Endothelial cell of umbilical vein (primary cell): ENCODE measurements around the gene QRFP. TPM values are rescaled to one million over a fixed set of nuclear protein-coding genes. Genes with fewer than 3 reads are reported as not detected.

ENCODE experiments used
- BruUV-seq: library from RNA; stranded (reverse); fragments of 400-500 nt; replicated peaks from 2 replicates; lab custom pipeline; 2021; lab: Mats Ljungman, UMichigan
- CTCF ChIA-PET: fragments of 300-600, 350-600 bp; sonication (Branson Sonifier 250); formaldehyde crosslinking; loops from one replicate; lab custom pipeline; 2021; ENCODE audit warnings: antibody characterized with exemption, inconsistent platforms; lab: Charles Lee
- POLR2A ChIA-PET: fragments of 300-600, 350-600 bp; sonication (Branson Sonifier 250); formaldehyde crosslinking; loops from one replicate; lab custom pipeline; 2021; ENCODE audit warnings: antibody characterized with exemption, inconsistent platforms; lab: Charles Lee
- DNase-seq: peaks from one replicate; pipeline ENCODE4 v3.0.0-alpha.2; 2011; ENCODE audit warnings: low read depth, low spot score
- FAIRE-seq: peaks from 2 replicates; lab custom pipeline; 2011; peaks lifted over from hg19 to GRCh38; lab: Jason Lieb, UNC
- H2AFZ ChIP-seq: 2 replicates; pipeline ENCODE4 v1.6.0; 2012; ENCODE audit warnings: low read depth, low read length, control low read depth, inconsistent platforms
- H3K27ac ChIP-seq: 2 replicates; pipeline ENCODE4 v1.5.1; 2011; ENCODE audit warnings: low read depth, mild to moderate bottlenecking, control low read depth, low read length, moderate library complexity; ENCODE audit not compliant: insufficient read depth
- H3K27me3 ChIP-seq, 2 experiments: 2 replicates each; pipeline versions ENCODE4 v1.6.0 to v1.6.1; 2011; ENCODE audit warnings: low read length in 2 of 2, mixed read lengths in 1 of 2; ENCODE audit not compliant: control insufficient read depth in 2 of 2, insufficient read depth in 2 of 2
- H3K36me3 ChIP-seq, 2 experiments: 2 replicates in 1 of 2; 3 replicates in 1 of 2; pipeline ENCODE4 v1.5.1; 2011; ENCODE audit warnings: low read length in 2 of 2, mild to moderate bottlenecking in 1 of 2, moderate library complexity in 1 of 2; ENCODE audit not compliant: control insufficient read depth in 2 of 2, insufficient read depth in 2 of 2; ENCODE audit errors: extremely low read depth in 1 of 2
- H3K4me1 ChIP-seq: 3 replicates; pipeline ENCODE4 v1.5.1; 2011; ENCODE audit warnings: mild to moderate bottlenecking, low read length; ENCODE audit not compliant: control insufficient read depth, insufficient read depth; ENCODE audit errors: extremely low read depth
- H3K4me2 ChIP-seq: 2 replicates; pipeline ENCODE4 v1.6.1; 2011; ENCODE audit warnings: low read length, control low read depth, mixed read lengths; ENCODE audit not compliant: insufficient read depth
- H3K4me3 ChIP-seq, 3 experiments: fragments of 200-600 bp in 1 of 3; sonication (generic), shearing (Covaris generic) in 1 of 3; replicated peaks in 1 of 3; 2 replicates each; pipeline ENCODE4 v1.5.1; 2011 to 2016; ENCODE audit warnings: control low read depth in 3 of 3, low read length in 3 of 3, mild to moderate bottlenecking in 2 of 3, inconsistent platforms in 1 of 3, low read depth in 1 of 3, moderate library complexity in 1 of 3; ENCODE audit not compliant: insufficient read depth in 1 of 3
- H3K79me2 ChIP-seq: 2 replicates; pipeline ENCODE4 v1.6.0; 2012; ENCODE audit warnings: low read length, inconsistent platforms; ENCODE audit not compliant: control insufficient read depth, insufficient read depth
- H3K9ac ChIP-seq: replicated peaks from 2 replicates; pipeline ENCODE3; 2011; ENCODE audit warnings: low read length, control low read depth; ENCODE audit not compliant: insufficient read depth; ENCODE audit errors: extremely low read depth
- H3K9me1 ChIP-seq: replicated peaks from 3 replicates; pipeline ENCODE4 v1.6.0; 2011; ENCODE audit warnings: mild to moderate bottlenecking, low read length; ENCODE audit not compliant: control insufficient read depth, insufficient read depth; ENCODE audit errors: extremely low read depth
- H3K9me3 ChIP-seq: replicated peaks from 2 replicates; pipeline ENCODE4 v1.5.1; 2012; ENCODE audit warnings: low read length, inconsistent platforms; ENCODE audit not compliant: control insufficient read depth, insufficient read depth
- H4K20me1 ChIP-seq: replicated peaks from 2 replicates; pipeline ENCODE3; 2011; ENCODE audit warnings: mild to moderate bottlenecking, low read length; ENCODE audit not compliant: control insufficient read depth, insufficient read depth; ENCODE audit errors: extremely low read depth
- CTCF ChIP-seq, 2 donors: IDR thresholded peaks; 1 replicate in 1 of 2; 2 replicates in 1 of 2; pipeline ENCODE4 v1.5.1; 2011; ENCODE audit warnings: low read length in 2 of 2, mild to moderate bottlenecking in 2 of 2, moderate library complexity in 2 of 2, control low read depth in 1 of 2, inconsistent platforms in 1 of 2, low read depth in 1 of 2; ENCODE audit not compliant: insufficient read depth in 1 of 2; ENCODE audit errors: extremely low read depth in 1 of 2
- EZH2 ChIP-seq: IDR thresholded peaks from 2 replicates; pipeline ENCODE4 v1.6.1; 2012; ENCODE audit warnings: borderline replicate concordance, low read depth, mild to moderate bottlenecking, moderate library complexity, low read length, inconsistent platforms; ENCODE audit not compliant: severe bottlenecking
- FOS ChIP-seq: IDR thresholded peaks from 2 replicates; pipeline ENCODE4 v1.6.1; 2011; ENCODE audit warnings: mild to moderate bottlenecking, low read length, moderate library complexity, borderline replicate concordance; ENCODE audit not compliant: insufficient read depth
- GATA2 ChIP-seq: IDR thresholded peaks from 2 replicates; pipeline ENCODE4 v1.7.0; 2011; ENCODE audit warnings: low read depth, mild to moderate bottlenecking, moderate library complexity, mixed read lengths, low read length; ENCODE audit not compliant: insufficient read length, insufficient read depth
- JUN ChIP-seq: IDR thresholded peaks from 2 replicates; pipeline ENCODE4 v1.6.1; 2011; ENCODE audit warnings: borderline replicate concordance, low read depth; ENCODE audit not compliant: insufficient read length, insufficient read depth
- MAX ChIP-seq: IDR thresholded peaks from 2 replicates; pipeline ENCODE4 v1.6.1; 2011; ENCODE audit not compliant: insufficient read depth, insufficient read length
- MYC ChIP-seq: IDR thresholded peaks from one replicate; pipeline ENCODE4 v1.6.1; 2011; ENCODE audit warnings: mild to moderate bottlenecking, low read depth, low read length
- POLR2A ChIP-seq: IDR thresholded peaks from 2 replicates; pipeline ENCODE4 v1.6.1; 2012; ENCODE audit warnings: low read depth, mild to moderate bottlenecking, control low read depth, low read length
- POLR2AphosphoS5 ChIP-seq: IDR thresholded peaks from 2 replicates; pipeline ENCODE4 v1.6.1; 2012; ENCODE audit warnings: low read depth, mild to moderate bottlenecking, control low read depth, low read length, moderate library complexity; ENCODE audit not compliant: insufficient read depth
- dilution Hi-C: fragments of 300-500 bp; cut with MboI; formaldehyde crosslinking; loops from one replicate; pipeline ENCODE4 v1.15.0; 2019; ENCODE audit warnings: low sequenced_read_pairs; ENCODE audit not compliant: extremely low pct_ligation_motif_present
- intact Hi-C: fragments of 100-400 bp; cut with micrococcal nuclease; formaldehyde crosslinking; loops from one replicate; pipeline ENCODE4 v1.10.0; 2022
- polyA plus RNA-seq, 4 experiments: library from polyadenylated mRNA; depleted of rRNA in 3 of 4; stranded (reverse) in 3 of 4; unstranded in 1 of 4; fragments of >200 nt; gene quantifications; 2 replicates each; pipeline versions ENCODE4 v1.2.1 to v1.2.3, GENCODE V29; 2011 to 2012; ENCODE audit warnings: missing spikeins in 1 of 4
- total RNA-seq: library from RNA; stranded (reverse); gene quantifications from 2 replicates; pipeline ENCODE4 v1.2.3, GENCODE V29; 2021

QRFP gene
- total and polyA plus RNA-seq, 2 donors (not counting 3 experiments of a cell fraction or from before 2014, with no cell fraction given): not detected

GRCh38 chr9:130877300-130877699, 19.3 kb downstream of the QRFP start:
- Histone ChIP-seq H3K9me3 (no peaks in the 10 kb centered on the region), H3K4me2 (no peak overlapping the region), H3K36me3 (peaks cover 59 to 60% of the 10 kb centered on the region in 2 experiments), H4K20me1 (no peaks in the 10 kb centered on the region), H3K9ac (no peak overlapping the region), H3K9me1 (no peaks in the 10 kb centered on the region), H3K27ac (no peak overlapping the region), H3K4me1 (no peaks in the 10 kb centered on the region), H2AFZ (no peak overlapping the region), H3K27me3 (no peaks in the 10 kb centered on the region), H3K4me3 (no peak overlapping the region), H3K79me2 (peaks cover 4% of the 10 kb centered on the region)
- FAIRE-seq (no peak), DNase-seq (no peak)
- ChIA-PET CTCF (interaction anchor here (0.6 to 1.7 kb wide), 4 partner anchors 10 to 177 kb away, joined by 3 to 7 read pairs (median 5); no protein-coding TSS in a partner anchor), POLR2A (no interaction called here)
- dilution Hi-C loops: no loop called here
- intact Hi-C loops: no loop called here
- no TSS peak for BruUV-seq
- TF ChIP-seq EZH2 (no peak), FOS (no peak), POLR2A (no peak), POLR2AphosphoS5 (no peak), CTCF (IDR thresholded peaks at IDR 0.05; ENCODE audit: extremely low read depth in 1 of 2, insufficient read depth in 1 of 2, low read depth in 1 of 2, low read length in 2 of 2) (no peak), MYC (no peak), GATA2 (no peak), MAX (no peak), JUN (no peak)
